ENCODE data around the gene S100A13. TPM values are rescaled to one million over a fixed set of nuclear protein-coding genes. Genes with fewer than 3 reads are reported as not detected.

S100A13 gene
- total and polyA plus RNA-seq, 7 experiments from 2014 or later, result 1.4 to 4.0 (median 3.0) TPM

DNA sequence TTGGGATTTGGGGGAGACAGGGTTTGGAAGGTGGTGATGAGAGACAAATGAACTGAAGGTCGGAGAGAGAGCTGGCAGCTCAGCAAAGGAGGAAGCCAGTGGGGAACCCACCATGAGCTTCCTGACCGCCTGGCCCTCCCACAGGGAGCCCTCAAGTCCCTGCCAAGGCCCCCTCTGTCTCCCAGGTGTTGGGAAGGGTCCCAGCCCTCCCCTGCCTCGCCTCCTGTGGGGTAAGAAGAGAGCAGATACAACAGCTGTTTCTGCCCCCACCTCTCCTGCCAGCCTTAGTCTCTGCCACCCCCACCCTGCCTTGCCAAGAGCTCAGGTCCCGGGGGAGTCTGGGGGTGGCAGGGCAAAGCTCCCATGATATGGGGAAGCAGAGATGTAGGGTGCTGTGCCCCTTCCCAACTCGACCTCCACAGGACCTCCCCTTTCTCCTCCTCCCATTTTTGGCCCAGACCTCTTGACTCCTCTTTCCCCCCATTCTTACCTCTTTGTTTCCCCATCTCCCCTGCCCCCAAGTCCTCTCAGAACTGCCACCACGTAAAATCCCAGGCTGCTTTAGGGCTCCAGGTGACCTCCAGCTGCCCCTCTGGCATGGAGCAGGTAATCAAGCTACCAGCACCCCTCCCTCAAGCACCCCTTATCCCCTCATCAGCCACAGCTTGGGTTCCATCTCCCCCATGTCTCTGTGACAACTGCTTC is 1.5 kb upstream of the S100A13 start:
- Mint-ChIP-seq H3K27ac (peak overlapping the region in 3 of 9 donors; percentile 22 to 55 (median 53)), H3K36me3 (peaks cover 0 to 5% (median 0%) of the 10 kb centered on the region in 5 donors), H3K9me3 (peaks cover 0 to 4% (median 0%) of the 10 kb centered on the region in 11 donors), H3K4me1 (peaks cover 9 to 25% (median 13%) of the 10 kb centered on the region in 7 donors), H3K4me3 (no peak overlapping the region), H3K27me3 (peaks cover 0 to 12% (median under 1%) of the 10 kb centered on the region in 5 donors)
- no peak for ATAC-seq
- H3K27me3 ChIP-seq (ENCODE audit: control insufficient read depth in 2 of 2, insufficient read depth in 2 of 2, low read length in 2 of 2), result peaks cover 0 to 2% of the 10 kb centered on the region in 2 donors
- DNase-seq, result no peak
- H3K4me3 ChIP-seq (ENCODE audit: low read length), result no peak overlapping the region
- H3K4me1 ChIP-seq (ENCODE audit: control insufficient read depth in 2 of 2, insufficient read depth in 2 of 2, low read length in 2 of 2), result peaks cover 0 to 6% of the 10 kb centered on the region in 2 donors
- H3K36me3 ChIP-seq (ENCODE audit: control insufficient read depth in 2 of 3, insufficient read depth in 3 of 3, low read length in 3 of 3), result no peaks in the 10 kb centered on the region
- intact Hi-C loops (cut with micrococcal nuclease), result no loop called here
- H3K9me3 ChIP-seq (ENCODE audit: control insufficient read depth in 2 of 3, low read length in 3 of 3), result no peaks in the 10 kb centered on the region
- POLR2A ChIA-PET, result interaction anchor here (0.6 to 0.9 kb wide), 2 partner anchors 13 to 1830 kb away, joined by 3 read pairs; no protein-coding TSS in a partner anchor
- no peak overlapping the region for H3K27ac ChIP-seq (ENCODE audit: low read depth, low read length)
- CTCF ChIA-PET, result no interaction called here

GRCh38 chr1:153627715-153628626 is 666 bp upstream of the S100A13 start, which contains the start of gene S100A1:
Gene S100A1 (plus strand): TSS chr1:153628434. CDS start chr1:153630522, 2,088 bp downstream.
- DNase-seq, result no peak
- Histone ChIP-seq H3K27me3 (ENCODE audit: control insufficient read depth in 2 of 2, insufficient read depth in 2 of 2, low read length in 2 of 2) (peaks cover 0 to 2% of the 10 kb centered on the region in 2 donors), H3K36me3 (ENCODE audit: control insufficient read depth in 2 of 3, insufficient read depth in 3 of 3, low read length in 3 of 3) (no peaks in the 10 kb centered on the region), H3K4me3 (ENCODE audit: low read length) (no peak within 1 kb of the TSS), H3K4me1 (ENCODE audit: control insufficient read depth in 2 of 2, insufficient read depth in 2 of 2, low read length in 2 of 2) (no peaks in the 10 kb centered on the region), H3K9me3 (ENCODE audit: control insufficient read depth in 2 of 3, low read length in 3 of 3) (no peaks in the 10 kb centered on the region), H3K27ac (ENCODE audit: low read depth, low read length) (no peak within 1 kb of the TSS)
- intact Hi-C loops (cut with micrococcal nuclease), result no loop called here
- peaks cover 0 to 2% (median 0%) of the 10 kb centered on the region in 11 donors for H3K9me3 Mint-ChIP-seq
- POLR2A ChIA-PET, result interaction anchor here (0.9 kb wide), 1 partner anchor 13 kb away, joined by 3 read pairs; no protein-coding TSS in a partner anchor
- peak; percentile 4 for ATAC-seq
- H3K4me1 Mint-ChIP-seq, result peaks cover under 1 to 20% (median 6%) of the 10 kb centered on the region in 7 donors
- peaks cover 0 to 7% (median 0%) of the 10 kb centered on the region in 5 donors for H3K36me3 Mint-ChIP-seq
- peak within 1 kb of the TSS in 3 of 9 donors; percentile 22 to 74 (median 53) for H3K27ac Mint-ChIP-seq
- H3K27me3 Mint-ChIP-seq, result peaks cover 0 to 12% (median 0%) of the 10 kb centered on the region in 5 donors
- peak within 1 kb of the TSS in 2 of 10 donors; percentile 23 to 56 for H3K4me3 Mint-ChIP-seq
- CTCF ChIA-PET, result no interaction called here

DNA sequence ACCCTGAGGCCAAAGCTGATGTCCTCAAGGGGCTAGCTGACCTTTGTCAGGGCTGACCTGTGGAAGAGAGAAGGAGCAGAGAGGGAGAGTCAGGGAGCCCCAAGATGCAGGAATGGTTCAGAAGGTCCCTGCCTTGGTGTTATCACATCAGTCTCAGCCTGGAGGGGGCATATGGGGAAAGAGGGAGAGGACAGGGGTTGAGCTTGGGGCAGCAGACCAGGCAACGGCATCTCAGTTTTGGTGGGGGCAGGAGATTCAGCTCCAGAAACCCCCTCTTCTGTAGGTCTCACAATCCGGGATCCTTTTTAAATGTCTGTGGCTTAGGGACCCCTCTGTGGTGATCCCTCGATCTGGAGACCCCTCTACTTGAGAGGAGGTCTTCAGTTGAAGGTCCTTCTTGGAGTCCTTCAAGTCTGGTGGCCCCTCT is 815 bp downstream of the S100A13 start:
- no peak for DNase-seq

DNA sequence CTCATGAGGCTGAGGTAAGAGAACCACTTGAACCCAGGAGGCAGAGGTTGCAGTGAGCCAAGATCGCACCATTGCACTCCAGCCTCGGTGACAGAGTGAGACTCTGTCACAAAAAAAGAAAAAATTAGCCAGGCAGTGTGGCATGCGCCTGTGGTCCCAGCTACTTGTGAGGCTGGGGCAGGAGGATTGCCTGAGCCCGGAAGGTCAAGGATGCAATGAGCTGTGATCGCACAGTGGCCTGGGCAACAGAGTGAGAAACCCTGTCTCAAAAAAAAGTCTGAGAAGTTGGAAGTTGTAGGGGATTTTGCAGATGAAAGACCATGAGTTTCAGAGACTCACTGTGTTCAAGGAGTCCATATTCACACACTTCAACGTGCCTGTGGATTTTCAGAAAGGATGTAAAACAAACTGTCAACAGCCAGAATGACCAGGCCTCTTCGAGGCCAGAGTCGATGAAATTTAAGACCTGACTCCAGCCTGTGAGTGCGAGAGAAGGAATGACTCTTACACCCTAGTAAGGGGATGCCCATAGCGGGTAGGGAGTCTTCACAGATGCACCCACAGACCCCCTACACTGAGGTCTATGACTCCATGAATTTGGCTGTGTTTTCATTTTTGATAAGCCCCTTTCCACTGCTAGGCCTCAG is 2.2 kb downstream of the S100A13 start:
- Mint-ChIP-seq H3K27ac (no peak overlapping the region), H3K36me3 (peaks cover 0 to 7% (median 0%) of the 10 kb centered on the region in 5 donors), H3K9me3 (no peaks in the 10 kb centered on the region), H3K4me3 (no peak overlapping the region), H3K27me3 (peaks cover 0 to 12% (median 0%) of the 10 kb centered on the region in 5 donors), H3K4me1 (peaks cover 0 to 10% (median 0%) of the 10 kb centered on the region in 7 donors)
- Histone ChIP-seq H3K9me3 (ENCODE audit: control insufficient read depth in 2 of 3, low read length in 3 of 3) (no peaks in the 10 kb centered on the region), H3K27me3 (ENCODE audit: control insufficient read depth in 2 of 2, insufficient read depth in 2 of 2, low read length in 2 of 2) (peaks cover 0 to 2% of the 10 kb centered on the region in 2 donors), H3K4me1 (ENCODE audit: control insufficient read depth in 2 of 2, insufficient read depth in 2 of 2, low read length in 2 of 2) (no peaks in the 10 kb centered on the region), H3K27ac (ENCODE audit: low read depth, low read length) (no peak overlapping the region), H3K4me3 (ENCODE audit: low read length) (no peak overlapping the region), H3K36me3 (ENCODE audit: control insufficient read depth in 2 of 3, insufficient read depth in 3 of 3, low read length in 3 of 3) (no peaks in the 10 kb centered on the region)
- DNase-seq (no peak), ATAC-seq (no peak)
- CTCF ChIA-PET, result no interaction called here
- intact Hi-C loops (cut with micrococcal nuclease), result no loop called here
- POLR2A ChIA-PET, result no interaction called here

More for the DNA sequence above, 815 bp downstream of the S100A13 start:
- Histone ChIP-seq H3K27ac (ENCODE audit: low read depth, low read length) (no peak overlapping the region), H3K9me3 (ENCODE audit: control insufficient read depth in 2 of 3, low read length in 3 of 3) (no peaks in the 10 kb centered on the region), H3K4me1 (ENCODE audit: control insufficient read depth in 2 of 2, insufficient read depth in 2 of 2, low read length in 2 of 2) (no peaks in the 10 kb centered on the region), H3K36me3 (ENCODE audit: control insufficient read depth in 2 of 3, insufficient read depth in 3 of 3, low read length in 3 of 3) (no peaks in the 10 kb centered on the region), H3K4me3 (ENCODE audit: low read length) (no peak overlapping the region), H3K27me3 (ENCODE audit: control insufficient read depth in 2 of 2, insufficient read depth in 2 of 2, low read length in 2 of 2) (peaks cover 0 to 2% of the 10 kb centered on the region in 2 donors)
- Mint-ChIP-seq H3K4me1 (peaks cover 0 to 11% (median 0%) of the 10 kb centered on the region in 7 donors), H3K9me3 (no peaks in the 10 kb centered on the region), H3K36me3 (peaks cover 0 to 7% (median 0%) of the 10 kb centered on the region in 5 donors), H3K4me3 (no peak overlapping the region), H3K27me3 (peaks cover 0 to 12% (median 0%) of the 10 kb centered on the region in 5 donors), H3K27ac (no peak overlapping the region)
- ChIA-PET CTCF (interaction anchor here (0.8 kb wide), 1 partner anchor 82 kb away, joined by 3 read pairs; no protein-coding TSS in a partner anchor), POLR2A (no interaction called here)
- no peak for ATAC-seq
- intact Hi-C loops (cut with micrococcal nuclease), result no loop called here

DNA sequence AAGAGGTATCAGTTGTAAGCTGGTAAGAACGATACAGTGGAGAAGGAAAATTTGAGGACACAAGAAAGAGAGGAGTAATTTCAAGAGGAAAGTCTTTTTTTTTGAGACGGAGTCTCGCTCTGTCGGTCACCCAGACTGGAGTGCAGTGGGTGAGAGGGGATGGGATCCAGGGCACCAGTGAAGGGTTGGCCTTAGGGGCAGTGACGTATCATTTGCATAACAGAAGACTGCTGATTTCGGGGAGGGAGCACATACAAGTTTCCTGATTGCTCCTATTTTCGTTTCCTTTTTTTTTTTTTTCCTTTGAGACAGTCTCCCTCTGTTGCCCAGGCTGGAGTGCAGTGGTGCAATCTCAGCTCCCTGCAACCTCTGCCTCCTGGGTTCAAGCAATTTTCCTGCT is 4.2 kb downstream of the S100A13 start:
- H3K27ac Mint-ChIP-seq, result no peak overlapping the region
- POLR2A ChIA-PET, result no interaction called here
- peaks cover 0 to 7% (median 0%) of the 10 kb centered on the region in 5 donors for H3K36me3 Mint-ChIP-seq
- no peaks in the 10 kb centered on the region for H3K9me3 ChIP-seq (ENCODE audit: control insufficient read depth in 2 of 3, low read length in 3 of 3)
- ATAC-seq (peak; percentile 26), DNase-seq (no peak)
- intact Hi-C loops (cut with micrococcal nuclease), result no loop called here
- peaks cover 0 to 10% (median 0%) of the 10 kb centered on the region in 7 donors for H3K4me1 Mint-ChIP-seq
- H3K27me3 Mint-ChIP-seq, result peaks cover 0 to 12% (median 0%) of the 10 kb centered on the region in 5 donors
- CTCF ChIA-PET, result no interaction called here
- no peaks in the 10 kb centered on the region for H3K9me3 Mint-ChIP-seq
- H3K27me3 ChIP-seq (ENCODE audit: control insufficient read depth in 2 of 2, insufficient read depth in 2 of 2, low read length in 2 of 2), result peaks cover 0 to 2% of the 10 kb centered on the region in 2 donors
- H3K4me1 ChIP-seq (ENCODE audit: control insufficient read depth in 2 of 2, insufficient read depth in 2 of 2, low read length in 2 of 2), result no peaks in the 10 kb centered on the region
- H3K4me3 ChIP-seq (ENCODE audit: low read length), result no peak overlapping the region
- no peaks in the 10 kb centered on the region for H3K36me3 ChIP-seq (ENCODE audit: control insufficient read depth in 2 of 3, insufficient read depth in 3 of 3, low read length in 3 of 3)
- H3K27ac ChIP-seq (ENCODE audit: low read depth, low read length), result no peak overlapping the region
- H3K4me3 Mint-ChIP-seq, result no peak overlapping the region

DNA sequence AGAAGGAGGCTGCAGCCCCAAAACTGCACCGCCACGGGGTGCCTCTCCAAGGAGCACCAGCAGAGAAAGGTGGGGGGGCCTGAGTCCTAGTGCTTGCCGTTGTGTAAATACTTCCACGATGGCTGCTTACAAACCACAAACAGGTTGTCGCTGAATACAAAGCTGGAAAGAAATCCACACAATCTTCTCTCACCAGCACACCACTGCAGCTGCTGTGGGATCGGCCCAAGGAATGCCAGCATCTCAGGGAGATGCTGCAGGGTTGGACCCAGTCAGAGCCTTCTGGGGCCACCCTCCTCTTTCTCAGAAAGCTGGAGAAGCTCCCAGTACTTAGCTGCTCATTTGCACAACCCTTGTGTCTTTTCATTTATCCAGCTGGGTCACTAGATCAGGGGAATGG is 8.1 kb downstream of the S100A13 start:
- no peak for ATAC-seq
- peaks cover 0 to 2% (median 0%) of the 10 kb centered on the region in 5 donors for H3K27me3 Mint-ChIP-seq
- CTCF ChIA-PET, result interaction anchor here (0.8 to 1.7 kb wide), 3 partner anchors 87 to 129 kb away, joined by 3 to 4 read pairs (median 4); no protein-coding TSS in a partner anchor
- H3K4me3 Mint-ChIP-seq, result no peak overlapping the region
- DNase-seq, result no peak
- no peak overlapping the region for H3K4me3 ChIP-seq (ENCODE audit: low read length)
- no peak overlapping the region for H3K27ac ChIP-seq (ENCODE audit: low read depth, low read length)
- no peaks in the 10 kb centered on the region for H3K4me1 ChIP-seq (ENCODE audit: control insufficient read depth in 2 of 2, insufficient read depth in 2 of 2, low read length in 2 of 2)
- H3K27ac Mint-ChIP-seq, result no peak overlapping the region
- H3K27me3 ChIP-seq (ENCODE audit: control insufficient read depth in 2 of 2, insufficient read depth in 2 of 2, low read length in 2 of 2), result no peaks in the 10 kb centered on the region
- no peaks in the 10 kb centered on the region for H3K9me3 ChIP-seq (ENCODE audit: control insufficient read depth in 2 of 3, low read length in 3 of 3)
- POLR2A ChIA-PET, result interaction anchor here (1.0 kb wide), 1 partner anchor 15 kb away, joined by 4 read pairs; the partner anchor contains the start of gene CHTOP
- peaks cover 0 to 8% (median 0%) of the 10 kb centered on the region in 7 donors for H3K4me1 Mint-ChIP-seq
- H3K36me3 Mint-ChIP-seq, result peaks cover 0 to 5% (median 0%) of the 10 kb centered on the region in 5 donors
- H3K36me3 ChIP-seq (ENCODE audit: control insufficient read depth in 2 of 3, insufficient read depth in 3 of 3, low read length in 3 of 3), result no peaks in the 10 kb centered on the region
- intact Hi-C loops (cut with micrococcal nuclease), result loop anchor here in 1 of 2 donors (5.0 kb wide), 1 partner anchor 52 kb away; the partner anchor contains the start of gene S100A2
- H3K9me3 Mint-ChIP-seq, result no peaks in the 10 kb centered on the region
